Measurements from ENCODE around the gene KCNRG.
"Not testable (repeated sequence)": the region's sequence is repeated elsewhere in the genome, so short reads cannot be mapped to it uniquely, and the experiment has no call there.

KCNRG gene

DNA sequence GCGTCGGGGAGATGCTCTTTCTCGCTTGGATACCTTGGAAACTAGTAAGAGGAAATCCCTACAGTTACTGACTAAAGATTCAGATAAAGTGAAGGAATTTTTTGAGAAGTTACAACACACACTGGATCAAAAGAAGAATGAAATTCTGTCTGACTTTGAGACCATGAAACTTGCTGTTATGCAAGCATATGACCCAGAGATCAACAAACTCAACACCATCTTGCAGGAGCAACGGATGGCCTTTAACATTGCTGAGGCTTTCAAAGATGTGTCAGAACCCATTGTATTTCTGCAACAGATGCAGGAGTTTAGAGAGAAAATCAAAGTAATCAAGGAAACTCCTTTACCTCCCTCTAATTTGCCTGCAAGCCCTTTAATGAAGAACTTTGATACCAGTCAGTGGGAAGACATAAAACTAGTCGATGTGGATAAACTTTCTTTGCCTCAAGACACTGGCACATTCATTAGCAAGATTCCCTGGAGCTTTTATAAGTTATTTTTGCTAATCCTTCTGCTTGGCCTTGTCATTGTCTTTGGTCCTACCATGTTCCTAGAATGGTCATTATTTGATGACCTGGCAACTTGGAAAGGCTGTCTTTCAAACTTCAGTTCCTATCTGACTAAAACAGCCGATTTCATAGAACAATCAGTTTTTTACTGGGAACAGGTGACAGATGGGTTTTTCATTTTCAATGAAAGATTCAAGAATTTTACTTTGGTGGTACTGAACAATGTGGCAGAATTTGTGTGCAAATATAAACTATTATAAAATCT, 2.7 kb upstream of the KCNRG start:
- no peak for DNase-seq

DNA sequence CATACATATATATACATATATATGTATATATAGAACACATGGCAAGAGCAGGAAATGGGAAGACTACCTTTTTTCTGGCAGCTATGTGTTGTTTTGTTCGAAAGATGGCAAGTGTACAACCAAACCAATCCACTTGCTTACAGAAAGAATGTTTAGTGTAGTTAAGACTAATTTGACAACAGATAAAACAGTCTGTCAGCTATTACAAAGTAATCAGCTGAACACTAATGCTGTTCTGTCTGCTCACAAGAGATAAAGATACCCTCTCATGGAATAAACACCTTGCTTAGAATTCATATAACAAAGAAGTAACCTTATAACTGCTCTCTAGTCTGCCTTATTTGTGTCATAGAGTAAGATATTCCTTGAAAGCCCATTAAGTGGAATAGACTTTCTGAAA, 858 bp upstream of the KCNRG start:
- DNase-seq: no peak

DNA sequence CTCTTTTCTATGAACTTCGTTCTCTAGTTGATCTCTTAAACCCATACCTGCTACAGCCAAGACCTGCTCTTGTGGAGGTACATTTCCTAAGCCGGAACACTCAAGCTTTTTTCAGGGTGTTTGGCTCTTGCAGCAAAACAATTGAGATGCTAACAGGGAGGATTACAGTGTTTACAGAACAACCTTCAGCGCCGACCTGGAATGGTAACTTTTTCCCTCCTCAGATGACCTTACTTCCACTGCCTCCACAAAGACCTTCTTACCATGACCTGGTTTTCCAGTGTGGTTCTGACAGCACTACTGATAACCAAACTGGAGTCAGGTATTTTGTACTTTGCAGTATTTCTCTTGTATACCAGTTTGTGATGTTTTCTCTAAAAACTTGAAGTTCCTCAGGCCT, 506 bp downstream of the KCNRG start:
- DNase-seq: no peak

DNA sequence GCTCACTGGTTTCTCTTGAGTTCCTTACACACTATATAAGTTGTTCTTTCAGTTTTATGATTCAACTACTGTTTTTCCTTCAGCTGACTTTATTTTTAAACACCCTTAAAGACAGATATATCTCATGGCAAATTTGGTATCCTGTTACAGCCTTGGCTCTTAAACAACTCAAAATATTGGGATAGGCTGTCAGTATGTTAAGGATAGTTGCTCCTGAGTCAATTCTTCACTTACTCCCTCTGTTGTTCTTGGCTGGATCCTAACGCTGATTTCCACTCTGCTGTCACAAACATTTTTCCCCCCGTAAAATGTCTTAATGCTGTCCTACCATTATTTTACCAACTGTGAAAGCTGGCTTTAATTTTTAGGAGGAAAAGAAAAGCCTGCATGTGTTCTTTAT, 1.2 kb downstream of the KCNRG start:
- no peak for DNase-seq

DNA sequence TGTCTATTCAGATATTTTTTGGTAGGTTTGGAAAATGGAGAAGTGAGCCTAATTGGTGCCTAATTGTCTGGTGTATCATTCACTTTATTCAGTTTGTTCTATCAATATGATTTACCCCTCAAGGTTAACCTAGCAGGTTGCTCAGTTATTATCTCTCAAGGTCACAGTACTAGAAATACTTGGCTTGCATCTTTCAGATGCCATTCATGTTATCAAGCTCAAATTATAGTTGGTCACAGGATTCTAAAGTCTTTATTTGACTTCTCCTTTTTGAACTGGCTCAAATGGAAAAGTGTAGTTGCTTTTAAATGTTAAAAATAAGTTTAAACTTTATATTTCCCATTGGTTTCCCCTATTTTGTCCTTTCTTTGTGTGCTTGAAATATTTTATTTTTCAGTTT, 2.6 kb downstream of the KCNRG start:
- DNase-seq: no peak

DNA sequence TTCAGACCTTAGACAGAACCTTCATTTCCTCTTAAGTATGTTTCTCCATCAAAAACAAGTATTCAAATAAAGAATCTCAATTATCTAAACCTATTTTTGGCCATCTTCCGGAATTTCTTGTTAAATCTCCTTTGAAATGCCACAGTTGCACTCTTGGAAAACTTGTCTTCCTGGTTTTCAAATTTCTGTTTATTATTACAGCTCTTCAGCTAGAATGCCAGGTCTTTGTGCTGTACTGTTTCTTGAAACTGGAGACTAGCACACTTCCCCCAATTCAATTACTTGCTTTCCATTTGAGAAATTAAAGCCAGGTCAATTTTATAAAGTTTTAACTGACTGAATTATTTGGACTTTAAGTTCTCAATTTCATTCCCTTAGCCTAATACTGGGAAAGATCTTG, 10.2 kb downstream of the KCNRG start:
- no peak for DNase-seq

DNA sequence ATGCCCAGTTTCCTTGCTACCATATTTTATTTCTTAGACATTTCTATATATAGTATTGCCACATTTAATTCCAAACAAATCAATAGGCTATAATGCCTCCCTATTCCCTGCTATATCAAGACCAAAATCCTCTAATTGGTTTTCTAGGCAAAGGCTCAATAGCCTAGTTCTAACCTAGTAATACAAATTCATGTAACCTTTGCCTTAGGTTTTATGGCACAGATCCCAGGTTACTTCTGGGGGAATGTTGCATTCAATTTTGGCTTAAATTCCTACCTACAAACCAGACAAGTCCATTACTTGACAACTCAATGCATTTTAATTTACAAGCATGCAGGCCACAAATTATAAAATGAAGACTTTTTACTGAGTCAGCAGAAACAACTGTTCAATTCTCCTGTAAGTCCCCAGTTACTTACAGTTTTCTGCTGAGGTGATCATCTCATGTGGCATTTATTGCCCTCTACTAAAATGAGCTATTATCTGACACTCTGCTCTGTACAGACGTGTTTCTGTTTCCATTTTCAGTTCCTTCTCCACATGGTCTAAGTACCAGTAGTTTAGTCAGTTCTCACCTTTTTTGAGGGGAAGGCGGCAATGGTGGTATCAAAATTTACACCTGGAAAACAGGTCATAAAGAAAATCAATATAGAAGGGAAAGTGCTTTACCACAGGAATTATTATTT, 11.7 kb downstream of the KCNRG start:
- no peak for DNase-seq

DNA sequence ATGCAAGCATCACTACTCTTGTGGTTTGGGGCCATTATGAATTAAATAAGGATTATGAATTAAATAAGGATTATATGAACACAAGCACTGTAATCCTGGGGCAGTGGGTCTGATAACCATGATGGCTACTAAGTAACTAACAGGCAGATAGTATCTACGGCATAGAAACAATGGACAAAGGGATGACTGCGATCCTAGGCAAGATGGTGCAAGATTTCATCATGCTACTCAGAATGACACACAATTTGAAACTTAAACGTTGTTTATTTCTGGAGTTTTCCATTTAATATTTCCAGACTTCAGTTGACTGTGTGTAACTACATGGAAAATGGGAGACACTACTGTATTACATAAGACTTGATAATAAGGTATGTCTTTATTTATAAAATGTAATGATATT, 15.1 kb downstream of the KCNRG start:
- DNase-seq: no peak

DNA sequence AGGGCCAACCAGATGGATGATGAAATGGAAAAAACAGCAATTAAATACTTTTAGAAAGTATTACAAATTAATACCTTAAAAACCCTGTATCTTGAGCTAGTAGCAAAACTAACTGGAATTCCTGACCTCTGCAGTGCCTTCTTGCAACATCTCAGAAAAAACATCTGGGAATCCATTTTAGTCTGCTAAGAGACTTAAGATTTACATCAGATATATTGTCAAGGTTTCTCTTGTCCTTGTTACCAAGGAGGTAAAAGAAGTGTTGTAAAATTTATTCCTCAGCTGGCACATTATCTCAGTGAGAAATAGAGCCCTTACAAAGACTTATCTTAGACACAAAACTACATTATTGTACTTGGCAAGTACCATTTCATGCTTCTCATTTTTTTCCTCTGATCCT, 18.5 kb downstream of the KCNRG start:
- no peak for DNase-seq

DNA sequence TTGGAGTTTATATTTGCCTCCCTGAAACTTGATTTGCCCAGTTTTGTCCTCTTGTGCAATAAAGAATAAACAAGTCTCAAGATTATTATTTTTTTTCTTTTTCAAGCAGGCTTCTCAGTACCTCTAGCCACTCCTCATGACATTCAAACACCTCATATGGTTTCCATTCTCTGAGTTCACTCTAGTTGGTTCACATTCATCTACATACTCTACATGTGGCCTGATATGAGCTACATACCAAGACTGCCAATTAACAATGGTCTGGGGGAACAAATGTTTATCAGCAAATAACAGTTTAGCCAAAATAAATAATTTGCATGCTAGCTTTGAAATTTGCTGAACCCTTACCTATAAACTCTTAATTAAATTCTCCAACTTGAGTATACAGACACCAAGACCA, 22.5 kb downstream of the KCNRG start:
- no peak for DNase-seq

DNA sequence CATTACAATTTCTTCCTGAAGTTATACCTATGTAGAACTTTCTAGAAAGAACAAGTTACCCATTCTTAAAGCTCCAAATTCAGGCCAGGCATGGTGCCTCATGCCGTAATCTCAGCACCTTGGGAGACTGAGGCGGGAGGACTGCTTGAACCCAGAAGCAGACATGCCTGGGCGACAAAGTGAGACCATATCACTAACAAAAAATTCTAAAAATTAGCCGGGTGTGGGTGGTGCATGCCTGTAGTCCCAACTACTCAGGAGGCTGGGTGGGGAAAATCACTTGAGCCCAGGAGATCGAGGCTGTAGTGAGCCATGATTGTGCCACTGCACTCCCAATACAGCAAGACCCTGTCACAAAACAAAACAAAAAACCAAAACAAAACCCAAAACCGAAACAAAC, 23.0 kb downstream of the KCNRG start:
- no peak for DNase-seq

DNA sequence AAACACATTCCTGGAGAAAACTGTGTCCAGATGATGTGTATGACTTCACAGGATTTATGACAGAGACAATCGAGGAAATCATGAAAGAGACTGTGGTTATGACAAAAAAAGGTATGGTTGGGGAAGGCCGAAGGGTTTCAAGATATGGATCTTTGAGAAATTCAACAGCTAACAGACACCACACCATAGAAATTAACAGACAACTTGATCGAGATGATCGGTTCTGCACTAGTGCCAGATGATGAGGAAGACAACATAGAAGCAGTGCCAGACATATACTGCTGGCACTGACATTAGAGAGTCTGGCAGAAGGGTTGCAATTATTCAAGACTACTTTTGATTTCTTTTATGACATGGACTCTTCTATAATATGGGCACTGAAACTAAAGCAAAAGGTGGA, 37.2 kb downstream of the KCNRG start:
- no peak for DNase-seq

DNA sequence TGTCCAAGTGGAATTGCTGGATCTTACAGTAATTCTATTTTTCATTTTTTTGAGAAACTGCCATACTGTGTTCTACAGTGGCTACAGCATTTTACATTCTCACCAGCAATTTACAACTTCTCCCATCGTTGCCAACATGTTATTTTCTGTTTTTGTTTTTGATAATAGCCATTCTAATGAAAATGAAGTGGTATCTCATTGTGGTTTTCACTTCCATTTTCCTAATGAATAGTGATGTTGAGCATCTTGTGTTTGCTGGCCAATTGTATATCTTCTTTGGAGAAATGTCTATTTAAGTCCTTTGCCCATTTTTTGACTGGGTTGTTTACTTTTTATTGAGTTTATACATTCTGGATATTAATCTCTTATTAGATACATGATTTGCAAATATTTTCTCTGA, 38.6 kb downstream of the KCNRG start:
- no peak for DNase-seq

DNA sequence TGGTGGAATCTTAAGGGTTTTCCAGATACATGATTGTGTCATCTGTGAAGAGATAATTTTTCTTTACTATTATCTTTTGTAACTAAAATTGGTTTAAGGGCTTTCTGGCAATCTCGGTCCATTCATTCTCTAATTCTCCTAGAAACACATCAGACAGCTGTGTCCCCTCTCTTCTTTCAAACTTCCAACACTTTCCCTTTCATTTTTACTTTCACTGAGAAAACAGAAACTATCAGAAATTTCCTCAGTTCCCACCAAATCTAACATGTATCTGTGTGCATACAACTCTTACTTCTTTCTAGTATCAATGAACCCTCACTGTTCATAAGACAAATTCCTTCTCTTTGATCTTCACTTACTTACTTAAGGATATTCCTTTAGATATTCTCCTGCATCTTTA, 40.2 kb downstream of the KCNRG start:
- no peak for DNase-seq

DNA sequence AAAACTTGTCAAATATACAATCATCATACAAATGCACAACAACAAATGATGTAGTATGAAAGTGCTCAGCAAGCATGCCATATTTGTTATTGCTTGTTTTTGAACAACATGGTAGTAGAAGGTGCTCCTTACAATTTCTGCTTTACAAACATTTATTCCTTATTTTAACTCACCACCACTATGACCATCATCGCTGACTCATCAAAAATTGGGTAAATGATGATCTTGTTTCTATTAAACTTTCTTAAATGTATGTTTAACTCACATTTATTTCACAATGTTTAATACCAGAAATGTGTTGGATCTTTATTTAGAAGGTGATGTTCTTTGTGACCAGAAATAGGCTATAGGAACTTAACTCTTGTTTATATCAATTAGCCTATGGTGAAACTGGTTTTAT, 45.5 kb downstream of the KCNRG start:
- DNase-seq: no peak

DNA sequence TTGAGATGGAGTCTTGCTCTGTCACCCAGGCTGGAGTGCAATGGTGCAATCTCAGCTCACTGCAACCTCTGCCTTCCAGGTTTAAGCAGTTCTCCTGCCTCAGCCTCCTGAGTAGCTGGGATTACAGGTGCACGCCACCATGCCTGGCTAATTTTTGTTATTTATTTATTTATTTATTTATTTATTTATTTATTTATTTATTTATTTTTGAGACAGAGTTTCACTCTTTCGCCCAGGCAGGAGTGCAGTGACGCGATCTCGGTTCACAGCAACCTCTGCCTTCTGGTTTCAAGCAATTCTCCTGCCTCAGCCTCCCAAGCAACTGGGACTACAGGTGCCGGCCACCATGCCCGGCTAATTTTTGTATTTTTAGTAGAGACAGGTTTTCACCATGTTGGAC, 47.1 kb downstream of the KCNRG start:
- DNase-seq: not testable (repeated sequence)

DNA sequence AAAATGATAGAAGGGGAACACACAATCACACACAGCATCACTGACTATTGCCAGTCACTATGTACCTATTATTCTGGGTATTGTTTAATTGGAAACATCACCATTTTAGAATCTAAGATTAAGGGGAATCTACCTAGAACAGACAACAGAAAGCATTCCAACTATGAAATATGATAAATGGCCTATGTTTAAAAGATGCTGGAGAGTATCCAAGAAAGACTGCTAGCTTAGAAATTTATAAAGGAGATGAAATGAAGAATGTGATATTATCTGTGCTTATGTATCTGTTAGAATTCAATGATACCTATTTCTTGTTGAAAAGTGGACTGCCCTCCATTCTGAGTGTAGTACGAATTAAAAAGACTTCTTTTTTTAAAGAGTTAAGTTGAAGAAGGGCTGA, 50.5 kb downstream of the KCNRG start:
- DNase-seq: no peak

DNA sequence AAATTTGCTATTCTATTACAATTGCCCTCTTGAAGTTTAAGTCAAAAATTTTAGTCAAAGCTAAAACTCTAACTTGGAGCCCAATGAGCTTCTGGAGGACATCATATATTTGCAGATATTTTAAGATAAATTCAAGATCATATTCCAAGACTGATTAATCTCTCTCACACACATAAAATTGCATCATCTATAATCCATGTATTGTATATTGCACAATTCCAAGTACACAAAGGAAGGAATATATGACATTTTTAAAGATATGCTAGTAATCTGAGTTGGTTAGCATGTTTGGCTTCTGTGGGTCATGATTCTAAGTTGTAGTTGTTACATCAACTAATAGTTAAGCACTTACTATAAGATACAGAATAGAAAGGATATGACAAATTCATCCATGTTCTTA, 53.3 kb downstream of the KCNRG start:
- no peak for DNase-seq

DNA sequence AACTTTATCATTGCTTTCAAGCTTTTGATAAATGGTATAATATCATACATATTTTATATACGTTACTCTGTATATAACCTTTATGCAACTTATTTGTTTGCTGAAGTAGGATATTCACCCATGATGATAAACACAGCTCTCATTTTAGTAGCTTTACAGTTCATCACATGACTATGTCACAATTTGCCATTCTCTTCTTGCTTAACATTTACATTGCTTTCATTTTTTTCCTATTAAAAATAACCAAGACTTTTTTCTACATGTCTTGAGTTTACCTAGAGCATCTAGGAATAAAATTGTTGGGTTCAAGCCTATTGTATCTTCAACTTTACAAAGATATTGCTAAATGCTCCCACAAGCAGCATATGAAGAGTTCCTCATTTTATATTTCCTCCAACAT, 54.0 kb downstream of the KCNRG start:
- DNase-seq: no peak

DNA sequence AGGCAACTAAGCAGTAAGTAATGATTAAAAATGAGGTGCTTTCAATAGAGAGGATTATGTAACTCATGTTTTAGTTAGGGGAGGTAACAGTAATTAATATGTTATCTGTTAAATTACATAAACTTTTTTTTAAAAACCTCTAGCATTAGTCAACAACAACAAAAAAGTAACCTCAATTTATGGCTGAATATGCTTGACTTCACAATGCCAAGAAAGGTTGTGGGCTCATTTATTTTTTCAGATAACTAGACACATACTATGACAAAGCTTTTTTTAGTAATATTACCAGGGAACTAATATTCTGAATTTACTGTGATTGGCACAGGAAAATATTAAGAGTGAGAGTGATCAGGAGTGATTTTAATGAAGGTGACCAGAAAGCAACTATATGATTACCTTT, 54.9 kb downstream of the KCNRG start:
- no peak for DNase-seq
